Liver (tissue), 9 donors: ENCODE data around the gene C2CD4C. TPM values are rescaled to one million over a fixed set of nuclear protein-coding genes. Genes with fewer than 3 reads are reported as not detected.

Experiments used
- DNase-seq: peaks from one replicate; pipeline ENCODE4 v3.0.0-alpha.2; 2017; ENCODE audit warnings: low spot score
- H3K27ac ChIP-seq, 2 donors: one replicate each; pipeline ENCODE4 v1.7.0; 2013; ENCODE audit warnings: inconsistent platforms in 2 of 2, low read length in 2 of 2, control low read depth in 1 of 2, low read depth in 1 of 2, mild to moderate bottlenecking in 1 of 2
- H3K27me3 ChIP-seq, 4 donors: one replicate each; pipeline versions ENCODE4 v1.6.1 to v1.7.0; 2013; ENCODE audit warnings: low read length in 3 of 4, inconsistent platforms in 1 of 4, mild to moderate bottlenecking in 1 of 4, moderate library complexity in 1 of 4; ENCODE audit not compliant: control insufficient read depth in 4 of 4, insufficient read depth in 4 of 4
- H3K36me3 ChIP-seq, 4 donors: one replicate each; pipeline versions ENCODE4 v1.6.1 to v1.7.0; 2013; ENCODE audit warnings: low read length in 3 of 4, mild to moderate bottlenecking in 3 of 4, low read depth in 1 of 4, moderate library complexity in 1 of 4; ENCODE audit not compliant: control insufficient read depth in 4 of 4, insufficient read depth in 3 of 4
- H3K4me1 ChIP-seq, 4 donors: one replicate each; pipeline versions ENCODE4 v1.6.1 to v1.7.0; 2013; ENCODE audit warnings: low read length in 3 of 4, mild to moderate bottlenecking in 3 of 4, moderate library complexity in 1 of 4; ENCODE audit not compliant: control insufficient read depth in 4 of 4, insufficient read depth in 4 of 4
- H3K4me3 ChIP-seq, 3 donors: one replicate each; pipeline versions ENCODE4 v1.6.1 to v1.7.0; 2013; ENCODE audit warnings: low read length in 3 of 3, control low read depth in 1 of 3, low read depth in 1 of 3, mild to moderate bottlenecking in 1 of 3
- H3K9ac ChIP-seq, 2 donors: one replicate each; pipeline ENCODE4 v1.7.0; 2013; ENCODE audit warnings: low read length in 2 of 2, mild to moderate bottlenecking in 2 of 2, moderate library complexity in 2 of 2, control low read depth in 1 of 2, low read depth in 1 of 2
- H3K9me3 ChIP-seq, 4 donors: one replicate each; pipeline versions ENCODE4 v1.6.1 to v1.7.0; 2013; ENCODE audit warnings: low read length in 3 of 4; ENCODE audit not compliant: control insufficient read depth in 4 of 4
- CTCF ChIP-seq: fragments of 150-350 bp; IDR thresholded peaks from 2 replicates; pipeline ENCODE4 v1.5.1; 2017; ENCODE audit warnings: improper control_type of control experiment, low read depth, low read length; ENCODE audit not compliant: missing input control
- EGR1 ChIP-seq, 2 donors: IDR thresholded peaks; 2 replicates each; pipeline ENCODE4 v1.6.1; 2016 to 2018; ENCODE audit warnings: antibody characterized with exemption in 2 of 2, low read depth in 2 of 2
- FOXA1 ChIP-seq: IDR thresholded peaks from 2 replicates; pipeline ENCODE4 v1.6.1; 2016; ENCODE audit warnings: antibody characterized with exemption
- FOXA2 ChIP-seq: IDR thresholded peaks from 2 replicates; pipeline ENCODE4 v1.6.1; 2016; ENCODE audit warnings: antibody characterized with exemption
- GABPA ChIP-seq, 2 donors: IDR thresholded peaks in 1 of 2; conservative IDR thresholded peaks in 1 of 2; 2 replicates each; pipeline ENCODE4 v1.6.1; 2016; ENCODE audit warnings: antibody characterized with exemption in 2 of 2, mild to moderate bottlenecking in 1 of 2, moderate library complexity in 1 of 2
- HNF4A ChIP-seq, 2 donors: conservative IDR thresholded peaks; 2 replicates each; pipeline ENCODE4 v1.6.1; 2016; ENCODE audit warnings: antibody characterized with exemption in 2 of 2, mild to moderate bottlenecking in 2 of 2
- HNF4G ChIP-seq: IDR thresholded peaks from 2 replicates; pipeline ENCODE4 v1.6.1; 2016; ENCODE audit warnings: antibody characterized with exemption
- JUND ChIP-seq, 2 donors: IDR thresholded peaks; 2 replicates each; pipeline ENCODE4 v1.6.1; 2016; ENCODE audit warnings: antibody characterized with exemption in 2 of 2
- MAX ChIP-seq: IDR thresholded peaks from 2 replicates; pipeline ENCODE4 v1.6.1; 2016; ENCODE audit warnings: antibody characterized with exemption
- NR2F2 ChIP-seq: IDR thresholded peaks from 2 replicates; pipeline ENCODE4 v1.6.1; 2016; ENCODE audit warnings: antibody characterized with exemption
- RAD21 ChIP-seq, 2 donors: IDR thresholded peaks; 2 replicates each; pipeline ENCODE4 v1.6.1; 2016; ENCODE audit warnings: antibody characterized with exemption in 2 of 2, mild to moderate bottlenecking in 2 of 2
- REST ChIP-seq: IDR thresholded peaks from 2 replicates; pipeline ENCODE4 v1.6.1; 2016; ENCODE audit warnings: antibody characterized with exemption, mild to moderate bottlenecking
- TAF1 ChIP-seq: conservative IDR thresholded peaks from 2 replicates; pipeline ENCODE4 v1.6.1; 2016; ENCODE audit warnings: antibody characterized with exemption, mild to moderate bottlenecking
- ZBTB33 ChIP-seq: IDR thresholded peaks from 2 replicates; pipeline ENCODE4 v1.6.1; 2016; ENCODE audit warnings: antibody characterized with exemption
- WGBS: extraction: QIAGEN DNeasy Blood & Tissue Kit; methylation state at CpG from one replicate; pipeline ENCODE4 v1.1.7; 2013; 5-methylcytosine and 5-hydroxymethylcytosine counted together
- polyA plus RNA-seq, 2 donors: library from polyadenylated mRNA; stranded (reverse) in 1 of 2; unstranded in 1 of 2; fragments of 200-250 nt in 1 of 2; fragments of >200 nt in 1 of 2; fragmentation: Nextera tagmentation in 1 of 2; extraction: Ambion mirVana in 1 of 2; gene quantifications; one replicate each; pipeline versions ENCODE4 v1.2.1 to v1.2.3, GENCODE V29; 2013 to 2015
- total RNA-seq, 2 donors: library from RNA; depleted of rRNA; stranded (reverse); fragments of >200 nt; gene quantifications; one replicate each; pipeline ENCODE4 v1.2.3, GENCODE V29; 2014
- donor health status: healthy.
- donor health status: healthy.
- donor health status: healthy.
- donor health status: healthy.
- donor health status: healthy.

C2CD4C gene
- total and polyA plus RNA-seq, 4 donors = 0.08 to 0.42 (median 0.19) TPM

GRCh38 chr19:374183-374885 lies 34.6 kb downstream of the C2CD4C start:
- peaks cover 0 to 12% (median 3%) of the 10 kb centered on the region in 4 donors for H3K27me3 ChIP-seq
- no peak overlapping the region for H3K4me3 ChIP-seq
- H3K4me1 ChIP-seq = peaks cover 0 to 2% (median 0%) of the 10 kb centered on the region in 4 donors
- H3K27ac ChIP-seq = no peak overlapping the region
- 65% methylated on average over 23 of the region's 23 CpGs for WGBS
- TF ChIP-seq MAX (no peak), HNF4A (conservative IDR thresholded peaks at IDR 0.05) (no peak), ZBTB33 (no peak), GABPA (IDR thresholded peaks at IDR 0.05 in 1 of 2, conservative IDR thresholded peaks at IDR 0.05 in 1 of 2) (no peak), NR2F2 (no peak), REST (no peak), JUND (IDR thresholded peaks at IDR 0.05) (no peak), FOXA2 (no peak), FOXA1 (no peak), CTCF (no peak), RAD21 (IDR thresholded peaks at IDR 0.05) (no peak), EGR1 (IDR thresholded peaks at IDR 0.05; ENCODE audit: low read depth in 2 of 2) (no peak), TAF1 (no peak), HNF4G (no peak)
- H3K9ac ChIP-seq = no peak overlapping the region
- no peaks in the 10 kb centered on the region for H3K36me3 ChIP-seq
- no peaks in the 10 kb centered on the region for H3K9me3 ChIP-seq
- DNase-seq = no peak
